Measurements from ENCODE around the gene TDRD15. TPM values are rescaled to one million over a fixed set of nuclear protein-coding genes. Genes with fewer than 3 reads are reported as not detected.
A peak's percentile ranks its signal among the peaks of the same experiment; 100 is the strongest.
"Not testable (repeated sequence)": the region's sequence is repeated elsewhere in the genome, so short reads cannot be mapped to it uniquely, and the experiment has no call there.

Gene TDRD15
- not detected in 2 replicates for total RNA-seq

DNA sequence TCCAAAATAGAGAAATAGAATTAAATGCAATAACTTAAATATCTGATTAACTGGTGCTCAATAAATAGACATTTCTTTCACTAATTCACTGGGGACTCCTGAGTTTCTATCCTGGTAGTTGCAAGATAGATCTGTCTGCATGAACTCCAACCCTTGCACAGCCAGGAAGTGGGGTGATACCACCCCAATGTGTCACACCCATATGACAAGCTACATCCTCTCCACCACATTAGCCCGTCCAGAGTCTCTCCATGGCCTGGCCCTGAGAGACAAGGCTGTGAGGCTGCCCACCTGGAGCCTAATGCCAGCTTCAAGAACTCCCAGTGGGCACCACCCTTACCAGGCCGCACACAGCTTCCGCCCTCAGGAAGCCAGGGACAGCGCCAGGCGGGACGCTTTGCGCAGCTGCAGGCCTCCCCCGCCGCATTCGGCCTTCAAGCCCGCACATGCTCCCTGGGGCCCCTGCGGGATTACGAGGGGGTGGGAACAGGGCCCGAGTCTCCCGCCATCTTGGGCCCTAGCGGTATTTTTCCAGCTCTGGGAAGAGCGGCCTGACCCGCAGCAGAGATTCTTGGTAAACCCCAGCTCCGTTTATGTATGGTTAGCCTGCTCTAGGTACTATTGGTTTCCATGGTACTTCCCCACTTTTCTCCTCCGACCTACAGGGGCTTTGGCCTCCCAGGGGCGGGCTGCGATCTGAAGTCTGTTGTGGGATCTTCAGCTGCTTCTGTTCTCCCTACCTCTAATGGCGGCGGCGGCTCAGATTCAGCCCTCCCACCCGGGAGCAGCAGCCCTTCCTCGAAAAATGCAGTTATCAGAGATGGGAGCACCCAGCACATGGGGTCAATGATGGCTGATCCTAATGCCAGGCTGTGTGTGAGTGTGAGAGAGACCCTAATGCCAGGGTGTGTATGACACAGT is at the start of gene TDRD15:
TDRD15 (plus strand) TSS at position 496 of the 921 bp plus-strand sequence. CDS start 13,500 bp downstream, outside the sequence.
- no peak for DNase-seq (ENCODE audit: low read depth in 2 of 2)

DNA sequence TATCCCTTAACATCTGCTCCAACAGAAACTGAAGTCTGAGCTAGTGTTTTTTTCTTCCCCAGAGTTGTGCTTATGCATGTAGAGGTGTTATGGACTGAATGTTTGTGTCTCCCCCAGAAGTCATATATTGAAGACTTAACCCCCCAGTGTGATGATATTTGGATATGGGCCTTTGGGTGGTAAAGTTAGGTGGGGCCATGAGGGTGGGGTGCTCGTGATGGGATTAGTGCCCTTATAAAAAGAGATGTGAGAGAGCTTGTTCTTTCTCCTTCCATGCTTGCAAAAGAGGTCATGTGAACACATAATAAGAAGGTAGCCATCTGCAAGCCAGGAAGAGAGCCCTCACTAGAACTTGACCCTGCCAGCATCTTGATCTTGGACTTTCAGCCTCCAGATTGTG is 45.5 kb upstream of the TDRD15 start:
- no peak for DNase-seq (ENCODE audit: low read depth in 2 of 2)

DNA sequence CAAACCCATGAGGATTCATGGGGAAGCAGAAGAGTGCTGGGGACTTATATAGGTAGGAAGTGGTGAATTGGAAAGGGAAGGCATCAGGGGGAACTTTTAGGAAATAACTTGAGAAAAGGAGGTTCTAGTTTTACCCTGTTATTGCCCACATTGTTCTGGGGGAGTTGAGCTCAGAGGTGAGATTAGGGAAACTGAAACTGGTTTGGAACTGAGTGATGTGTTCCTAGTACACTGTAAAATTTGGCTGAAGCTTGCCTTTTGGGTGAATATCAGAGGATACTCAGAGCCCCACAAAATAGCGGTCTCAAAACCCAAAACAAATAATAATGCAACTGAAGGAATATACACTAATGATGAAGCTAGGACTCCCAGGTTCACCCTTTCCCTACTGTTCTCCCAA is 40.3 kb upstream of the TDRD15 start:
- DNase-seq (ENCODE audit: low read depth in 2 of 2) = no peak

DNA sequence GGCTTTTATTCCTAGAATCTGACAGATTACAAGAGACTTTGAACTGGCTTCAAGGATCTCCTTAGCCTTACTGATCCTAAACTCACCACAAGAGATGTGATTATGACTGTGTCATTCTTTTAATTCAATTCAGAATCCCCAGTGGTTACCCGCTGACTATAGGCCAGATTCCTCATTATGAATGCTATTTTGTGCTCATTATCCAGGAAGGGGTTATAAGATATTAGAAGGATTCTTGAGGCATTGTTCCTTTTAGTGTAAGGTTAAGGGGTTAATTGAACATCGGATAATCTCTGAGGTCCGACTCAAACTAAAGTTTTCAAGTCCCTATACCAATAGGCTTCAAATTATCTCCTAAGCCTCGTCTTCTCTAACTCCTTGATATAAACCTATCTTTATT is 39.4 kb upstream of the TDRD15 start:
- DNase-seq (ENCODE audit: low read depth in 2 of 2) = no peak

DNA sequence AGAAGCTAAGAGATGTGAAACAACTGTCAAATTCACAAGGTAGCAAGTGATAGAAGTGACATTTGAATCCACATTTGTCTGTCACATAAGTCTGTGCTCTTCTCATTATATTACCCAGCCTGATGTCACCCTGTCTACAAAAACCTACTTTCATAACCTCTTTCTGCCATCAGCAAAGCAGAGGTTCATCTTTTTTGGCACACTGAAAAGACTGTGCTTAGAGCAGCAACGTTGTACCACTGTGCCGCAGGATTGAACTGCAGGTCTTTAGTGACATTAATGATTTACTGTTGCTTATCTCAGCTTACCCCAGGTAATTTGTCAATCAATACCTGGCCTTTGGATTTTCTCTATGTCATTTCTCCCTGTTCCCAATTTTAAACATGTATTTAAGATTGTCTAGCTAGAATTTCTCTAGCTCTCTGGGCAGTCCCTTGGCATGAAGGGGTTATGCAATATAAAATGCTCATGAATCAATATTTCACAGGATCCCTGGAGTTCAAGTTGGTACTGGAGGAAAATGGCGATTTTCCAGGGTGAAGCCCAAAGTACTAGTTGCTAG is 31.4 kb upstream of the TDRD15 start:
- no peak for DNase-seq (ENCODE audit: low read depth in 2 of 2)

DNA sequence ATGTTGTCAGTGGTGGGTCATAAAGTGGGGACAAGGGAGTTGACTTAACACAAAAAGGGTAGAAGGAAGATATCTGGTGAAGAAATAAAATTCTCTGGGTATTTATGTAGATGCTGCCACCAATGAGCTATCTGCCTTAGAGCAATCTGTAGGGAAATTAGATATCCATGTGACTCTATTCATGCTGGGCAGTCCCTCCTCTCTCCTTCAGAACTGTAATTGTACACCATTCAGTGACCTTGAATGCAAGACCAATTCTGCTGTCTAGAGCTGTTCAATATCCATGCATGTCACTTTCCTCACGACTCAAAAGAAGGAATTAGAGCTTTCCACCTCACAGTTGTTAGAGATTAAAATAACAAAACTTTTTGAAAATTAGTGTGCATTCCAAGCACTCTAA is 28.6 kb upstream of the TDRD15 start:
- DNase-seq (ENCODE audit: low read depth in 2 of 2) = no peak

DNA sequence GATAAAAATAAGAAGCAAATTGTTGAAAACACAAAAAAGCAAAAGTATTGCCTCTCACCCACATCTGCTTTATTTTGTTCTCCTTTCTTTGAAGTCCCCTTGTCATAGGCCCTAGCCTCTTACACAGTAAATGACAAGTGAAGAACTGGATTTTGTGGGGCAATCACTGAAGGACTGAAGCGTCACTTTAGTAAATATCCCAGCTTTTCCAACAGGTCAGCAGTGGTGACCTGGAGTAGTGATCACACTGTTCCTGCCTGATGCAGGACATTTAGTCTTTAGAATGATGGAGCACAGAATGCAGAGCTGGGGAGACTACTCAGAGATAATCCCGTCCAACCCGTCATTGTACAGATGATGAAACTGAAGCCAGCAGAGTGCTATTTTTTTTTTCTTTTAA is 28.1 kb upstream of the TDRD15 start:
- DNase-seq (ENCODE audit: low read depth in 2 of 2) = no peak

DNA sequence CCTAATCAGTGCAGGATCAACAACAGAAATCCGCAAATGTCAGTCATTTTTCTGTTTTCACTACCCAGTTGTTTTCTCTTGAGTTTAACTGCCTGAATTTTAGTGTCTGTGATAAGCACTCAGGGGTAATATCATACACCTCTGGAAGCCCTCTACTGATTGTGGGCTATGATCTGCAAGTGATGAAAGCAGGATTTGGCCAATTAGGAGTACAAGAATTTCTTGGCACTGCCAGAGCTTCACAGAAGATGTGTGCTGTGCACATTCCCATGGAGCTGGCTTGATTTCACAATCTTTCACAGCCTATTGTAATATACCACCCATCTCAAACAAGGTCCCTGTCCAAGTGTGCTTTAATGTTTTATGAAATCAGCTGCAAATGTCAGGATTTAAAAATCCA is 27.3 kb upstream of the TDRD15 start:
- no peak for DNase-seq (ENCODE audit: low read depth in 2 of 2)

DNA sequence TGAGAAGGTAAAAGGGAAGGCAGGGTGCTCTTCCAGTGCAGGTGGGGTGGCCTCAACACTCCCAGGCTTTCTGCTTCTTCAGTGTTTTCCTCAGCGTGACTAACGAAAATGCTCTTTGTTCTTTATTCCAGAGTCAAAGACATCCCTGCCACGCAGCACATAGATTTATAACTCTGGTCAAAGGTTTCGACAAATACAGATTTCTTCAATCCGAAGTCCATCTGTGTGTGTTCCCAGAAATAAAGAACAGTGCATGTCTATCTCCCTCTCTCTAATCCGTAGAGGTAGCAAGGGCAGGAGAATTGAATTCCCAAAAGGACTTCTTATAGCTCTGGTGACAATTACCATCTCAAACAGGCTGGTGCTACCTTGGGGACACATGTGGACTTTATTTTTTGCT is 26.4 kb upstream of the TDRD15 start:
- DNase-seq (ENCODE audit: low read depth in 2 of 2) = no peak

DNA sequence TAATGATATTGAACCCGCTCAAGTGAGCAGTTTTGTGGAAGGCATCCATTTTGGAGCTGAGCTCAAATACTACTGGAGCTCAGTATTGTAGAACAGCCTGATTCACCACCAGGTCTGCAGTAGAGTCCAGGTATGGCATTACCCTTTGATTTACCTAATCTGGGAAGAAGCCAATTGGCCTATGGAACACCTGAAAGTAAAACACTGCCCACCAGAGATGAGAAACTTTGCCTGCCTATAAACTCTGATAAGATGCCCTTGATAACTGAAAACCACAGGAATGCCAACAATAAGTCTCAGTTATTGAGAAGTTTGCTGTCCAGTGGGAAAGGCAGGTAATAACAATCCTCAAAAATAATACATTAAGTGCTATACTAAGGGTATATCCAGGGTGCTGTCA is 25.5 kb upstream of the TDRD15 start:
- no peak for DNase-seq (ENCODE audit: low read depth in 2 of 2)

DNA sequence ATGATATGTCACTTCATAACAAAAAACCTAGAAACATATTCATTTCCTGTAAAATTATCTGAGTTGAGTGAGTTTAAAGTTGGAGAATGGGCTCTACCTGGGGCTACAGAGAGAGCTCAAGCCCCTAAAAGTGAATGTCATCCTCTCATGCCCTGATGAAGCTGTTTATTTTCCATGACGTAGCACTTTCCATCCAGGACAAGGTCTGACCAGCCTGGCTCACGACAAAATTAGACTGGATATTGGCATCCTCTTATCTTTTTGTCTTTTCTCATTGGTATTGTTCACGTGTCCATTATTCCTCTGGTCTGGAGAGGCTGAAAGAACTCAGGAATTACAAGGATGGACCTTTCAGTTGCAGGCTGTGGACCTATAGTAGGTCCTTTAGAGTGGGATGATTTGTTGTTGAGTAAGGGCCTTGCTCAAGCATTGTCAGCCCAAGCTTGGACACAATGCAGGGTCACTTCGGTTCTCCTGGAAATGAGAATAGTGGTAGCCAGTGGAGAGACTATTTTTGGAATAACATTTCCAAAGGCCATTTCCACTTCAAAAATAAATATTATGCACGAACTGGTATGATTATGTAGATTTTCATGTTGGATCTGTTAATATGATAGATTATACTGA is 24.4 kb upstream of the TDRD15 start:
- no peak for DNase-seq (ENCODE audit: low read depth in 2 of 2)

DNA sequence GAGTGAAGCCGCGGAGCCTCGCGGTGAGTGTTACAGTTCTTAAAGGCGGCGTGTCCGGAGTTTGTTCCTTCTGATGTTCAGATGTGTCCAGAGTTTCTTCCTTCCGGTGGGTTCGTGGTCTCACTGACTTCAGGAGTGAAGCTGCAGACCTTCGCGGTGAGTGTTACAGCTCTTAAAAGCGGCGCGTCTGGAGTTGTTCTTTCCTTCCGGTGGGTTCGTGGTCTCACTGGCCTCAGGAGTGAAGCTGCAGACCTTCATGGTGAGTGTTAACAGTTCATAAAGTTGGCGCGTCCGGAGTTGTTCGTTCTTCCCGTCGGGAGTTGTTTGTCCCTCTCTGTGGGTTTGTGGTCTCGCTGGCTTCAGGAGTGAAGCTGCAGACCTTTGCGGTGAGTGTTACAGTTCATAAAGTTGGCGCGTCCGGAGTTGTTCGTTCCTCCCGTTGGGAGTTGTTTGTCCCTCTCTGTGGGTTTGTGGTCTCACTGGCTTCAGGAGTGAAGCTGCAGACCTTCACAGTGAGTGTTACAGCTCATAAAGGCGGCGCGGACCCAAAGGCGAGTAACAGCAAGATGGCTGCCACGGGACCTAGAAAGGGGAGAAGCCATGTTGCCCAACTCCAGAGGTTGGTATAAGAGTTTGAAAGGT is 22.1 kb upstream of the TDRD15 start:
- not testable (repeated sequence) for DNase-seq (ENCODE audit: low read depth in 2 of 2)

DNA sequence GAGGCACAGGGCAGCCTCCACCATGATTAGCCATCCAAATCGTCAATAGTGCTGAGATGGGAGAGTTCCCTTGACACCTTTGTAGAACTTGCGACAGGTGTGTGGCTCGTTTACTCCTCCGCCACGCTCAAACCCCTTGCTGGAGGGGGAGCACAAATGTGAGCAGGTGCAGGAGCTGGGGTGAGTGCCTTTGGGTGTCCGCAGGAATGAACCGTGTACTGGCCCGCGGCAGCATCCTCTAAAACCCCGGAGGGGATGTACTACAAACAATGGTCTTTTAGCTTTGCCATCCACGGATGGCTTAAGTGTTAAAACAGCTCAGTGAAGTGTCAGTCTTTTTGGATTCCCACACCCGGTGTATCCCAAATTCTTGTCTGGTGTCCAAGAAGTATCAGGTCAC is 21.4 kb upstream of the TDRD15 start:
- DNase-seq (ENCODE audit: low read depth in 2 of 2) = no peak

DNA sequence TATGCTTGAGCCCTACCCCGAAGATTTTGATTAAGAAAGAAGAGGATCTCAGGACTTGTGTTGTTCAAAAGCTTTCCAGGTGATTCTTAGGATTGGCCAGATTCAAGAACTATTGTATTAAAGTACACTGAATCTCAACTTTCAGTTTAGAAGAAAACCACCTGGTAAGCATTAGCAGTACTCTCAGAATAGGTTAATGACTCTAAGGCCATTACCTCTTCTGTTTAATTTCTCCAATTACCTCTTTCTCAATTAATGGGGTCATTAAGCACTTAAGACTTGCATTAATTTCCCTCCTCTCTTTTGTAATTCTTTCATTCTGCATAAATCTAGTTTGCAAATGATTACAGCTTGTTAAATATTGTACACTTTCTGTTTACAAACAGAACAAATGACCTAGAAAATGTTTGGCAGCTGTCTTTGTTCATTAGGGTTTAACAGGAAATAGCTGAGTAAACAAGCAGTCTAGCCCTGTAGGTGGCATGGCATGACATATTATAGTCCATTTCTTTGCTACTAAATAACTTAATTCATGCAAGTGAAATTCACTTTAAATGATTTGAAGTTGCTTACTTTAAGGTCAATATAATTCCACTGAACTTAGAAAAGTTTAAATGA is 20.4 kb upstream of the TDRD15 start:
- peak in 1 of 2 donors; percentile 2 for DNase-seq (ENCODE audit: low read depth in 2 of 2)

DNA sequence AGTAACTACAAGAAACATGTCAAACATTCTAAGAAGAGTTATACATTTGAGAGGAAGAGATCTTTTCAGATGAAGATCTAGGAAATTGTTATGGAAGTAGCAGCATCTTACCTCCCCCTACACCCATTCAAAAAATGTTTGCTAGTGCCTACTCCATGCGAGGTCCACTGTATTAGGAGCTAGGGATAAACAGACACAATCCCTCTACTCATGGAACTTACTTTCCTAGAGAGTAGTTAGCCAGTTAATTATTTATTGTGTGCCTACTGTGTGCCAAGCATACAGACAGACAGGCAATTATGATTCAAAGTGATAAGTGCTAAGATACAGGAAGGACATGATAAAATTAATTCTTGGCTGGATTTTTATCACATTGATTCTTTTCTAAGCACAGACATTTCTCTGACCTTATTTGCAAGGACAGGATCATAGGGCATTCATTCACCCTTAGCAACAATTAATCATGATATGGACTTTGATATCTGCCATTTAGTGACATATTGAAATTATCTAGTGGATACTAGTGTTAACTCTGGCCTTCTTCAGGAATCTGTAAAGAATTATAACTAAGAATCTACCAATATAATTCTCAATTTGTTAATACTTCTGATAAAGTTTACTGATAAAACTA is 19.6 kb upstream of the TDRD15 start:
- DNase-seq (ENCODE audit: low read depth in 2 of 2) = no peak

DNA sequence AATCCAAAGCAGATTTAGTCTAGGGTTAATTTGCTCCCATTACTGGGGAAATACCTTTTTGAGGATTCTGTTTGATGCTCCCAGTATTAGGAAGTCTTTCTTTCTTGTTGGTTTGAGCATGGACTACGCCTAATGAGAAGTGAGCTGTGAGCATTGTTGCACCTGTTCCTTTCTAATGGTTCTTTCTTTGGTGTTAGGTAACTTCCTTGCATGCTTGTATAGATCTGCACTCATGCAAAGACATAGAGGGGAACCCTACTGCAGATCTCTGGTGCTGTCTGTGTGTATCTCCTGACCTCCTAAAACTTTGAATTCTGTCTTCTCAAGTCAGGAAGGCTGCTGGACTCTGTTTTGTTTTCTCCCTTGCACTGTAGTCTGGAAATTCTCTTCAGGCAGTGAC is 12.8 kb upstream of the TDRD15 start:
- DNase-seq (ENCODE audit: low read depth in 2 of 2) = no peak

DNA sequence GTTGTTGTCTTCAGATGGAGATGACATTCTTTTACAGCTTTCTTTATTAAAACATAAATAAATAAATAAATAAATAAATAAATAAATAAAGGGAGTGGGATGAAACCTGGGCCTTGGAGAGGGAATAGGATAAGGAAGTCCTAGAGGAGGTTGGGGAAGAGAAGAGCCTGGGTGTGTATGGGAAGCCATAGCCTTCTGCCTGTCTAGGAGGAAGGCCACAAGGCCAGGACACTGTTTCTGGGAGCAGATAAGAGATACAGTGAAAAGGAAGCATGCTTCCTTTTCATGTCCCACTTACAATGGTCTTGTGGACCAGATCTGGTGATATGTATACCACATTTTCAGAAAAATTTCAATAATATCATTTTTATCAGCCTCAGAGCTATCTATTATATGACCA is 6.1 kb upstream of the TDRD15 start:
- DNase-seq (ENCODE audit: low read depth in 2 of 2) = no peak

DNA sequence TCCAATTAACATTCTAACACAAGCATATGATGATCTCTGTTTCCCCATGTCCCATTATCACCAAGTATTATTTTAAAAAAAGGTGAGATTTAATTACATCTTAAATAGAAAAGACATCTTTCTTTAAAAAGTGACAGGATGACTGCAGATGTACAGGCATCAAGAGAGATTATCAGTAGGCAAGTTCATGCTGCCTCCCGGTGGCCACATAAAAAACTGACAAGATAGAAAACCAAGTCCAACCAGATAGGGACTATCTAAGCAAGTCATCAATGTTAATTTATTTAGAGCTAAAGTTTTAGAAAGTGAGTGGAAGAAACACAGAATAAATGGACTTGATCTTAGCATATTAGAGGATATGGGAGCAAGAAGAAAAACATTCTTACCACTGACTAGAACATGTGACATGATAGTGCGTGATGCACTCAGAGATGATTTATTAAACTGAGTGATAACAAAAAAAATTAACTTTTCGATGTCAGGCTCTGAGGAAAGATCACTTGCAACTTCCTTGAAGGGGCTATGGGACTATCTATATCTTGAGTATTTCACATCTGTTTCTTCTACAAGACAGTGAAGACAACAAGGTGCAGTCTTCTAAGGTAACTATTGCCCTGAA is 5.4 kb upstream of the TDRD15 start:
- DNase-seq (ENCODE audit: low read depth in 2 of 2) = peak; percentile 39 to 64

DNA sequence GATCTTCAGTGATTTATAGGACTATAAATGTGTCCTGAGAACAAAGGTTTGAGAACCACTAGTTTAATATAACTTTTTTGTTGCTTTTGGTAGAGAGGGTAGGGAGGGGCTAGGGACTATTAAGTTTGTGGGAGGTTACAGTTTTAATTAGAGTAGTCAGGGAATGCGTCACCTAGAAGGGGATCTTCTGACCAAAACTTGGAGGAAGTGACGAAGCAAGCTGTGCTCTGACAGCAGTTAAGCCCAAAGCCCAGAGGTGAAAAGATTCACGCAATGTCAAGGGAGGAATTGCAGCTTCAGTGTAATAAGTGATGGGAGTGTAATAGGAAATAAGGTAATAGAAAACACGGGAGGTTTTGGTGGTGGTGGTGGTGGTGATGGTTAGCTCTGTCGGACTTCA is 8.1 kb downstream of the TDRD15 start:
- DNase-seq (ENCODE audit: low read depth in 2 of 2) = no peak

DNA sequence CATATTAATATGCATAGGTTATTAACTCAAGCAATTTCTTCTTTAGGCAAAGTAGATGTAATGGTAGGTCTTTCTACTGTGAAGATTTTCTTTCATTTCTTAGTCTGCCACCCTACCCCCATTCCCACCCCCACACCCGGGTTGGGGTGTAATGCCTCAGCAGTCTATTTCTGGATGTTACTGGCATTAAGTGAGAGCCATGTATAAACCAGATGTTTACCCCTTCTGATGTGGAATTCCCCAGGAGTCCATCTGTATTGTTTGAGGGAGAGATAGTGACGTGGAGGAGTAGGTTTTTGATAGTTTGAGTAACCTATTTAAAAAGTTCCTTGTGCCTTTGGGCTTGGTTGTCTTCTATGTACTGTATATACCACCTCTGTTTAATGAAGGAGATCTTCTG is 11.8 kb downstream of the TDRD15 start:
- no peak for DNase-seq (ENCODE audit: low read depth in 2 of 2)

DNA sequence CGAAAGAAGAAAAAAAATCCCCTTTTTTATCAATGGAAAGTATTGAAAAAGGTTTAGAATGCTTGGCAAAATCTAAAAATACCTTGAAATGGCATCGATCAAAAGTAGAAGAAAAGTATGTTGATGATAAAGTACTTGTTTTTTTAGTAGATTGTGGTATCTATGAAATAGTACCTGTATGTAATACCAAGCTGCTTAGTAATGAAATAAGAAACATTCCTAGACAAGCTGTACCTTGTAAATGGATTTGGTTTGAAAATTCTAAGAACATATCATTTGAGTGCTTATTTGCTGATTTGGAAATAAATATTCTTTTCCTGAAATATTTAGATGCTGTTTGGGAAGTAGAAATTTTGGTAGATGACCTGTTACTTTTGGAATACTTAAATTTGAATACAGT is 18.4 kb downstream of the TDRD15 start:
- no peak for DNase-seq (ENCODE audit: low read depth in 2 of 2)

All from lung microvascular endothelial cell (primary cell).